Measurements from ENCODE around the gene SBF2. TPM values are rescaled to one million over a fixed set of nuclear protein-coding genes. Genes with fewer than 3 reads are reported as not detected.
"Not testable (repeated sequence)": the region's sequence is repeated elsewhere in the genome, so short reads cannot be mapped to it uniquely, and the experiment has no call there.

Gene SBF2
- total RNA-seq, 2 donors from 2014 or later: 33.3 to 42.5 TPM

GRCh38 chr11:9754010-9754471 is 540.0 kb downstream of the SBF2 start:
- Mint-ChIP-seq H3K9me3 (no peaks in the 10 kb centered on the region), H3K36me3 (ENCODE audit: low read depth) (peaks cover 3% of the 10 kb centered on the region), H3K27me3 (no peaks in the 10 kb centered on the region), H3K4me1 (peaks cover 10% of the 10 kb centered on the region), H3K27ac (peak overlapping the region; percentile 52), H3K4me3 (no peak overlapping the region)
- ATAC-seq (replicated peaks): no peak

- no peaks in the 10 kb centered on the region for H3K27me3 Mint-ChIP-seq
- peaks cover 8% of the 10 kb centered on the region for H3K4me1 Mint-ChIP-seq
- H3K4me3 Mint-ChIP-seq: peak overlapping the region; percentile 73
- no peaks in the 10 kb centered on the region for H3K9me3 Mint-ChIP-seq
- ATAC-seq (replicated peaks): peak; percentile 59
- H3K27ac Mint-ChIP-seq: peak overlapping the region; percentile 95
- no peaks in the 10 kb centered on the region for H3K36me3 Mint-ChIP-seq (ENCODE audit: low read depth)
Measured at GRCh38 chr11:9753021-9753420, 541.0 kb downstream of the SBF2 start.

GRCh38 chr11:9752091-9752490 is 541.9 kb downstream of the SBF2 start:
- peak; percentile 31 for ATAC-seq (replicated peaks)
- H3K4me3 Mint-ChIP-seq: no peak overlapping the region
- H3K27ac Mint-ChIP-seq: peak overlapping the region; percentile 48
- H3K9me3 Mint-ChIP-seq: no peaks in the 10 kb centered on the region
- no peaks in the 10 kb centered on the region for H3K27me3 Mint-ChIP-seq
- peaks cover 6% of the 10 kb centered on the region for H3K4me1 Mint-ChIP-seq
- H3K36me3 Mint-ChIP-seq (ENCODE audit: low read depth): no peaks in the 10 kb centered on the region

GRCh38 chr11:9750551-9750950 is 543.5 kb downstream of the SBF2 start:
- Mint-ChIP-seq H3K27me3 (no peaks in the 10 kb centered on the region), H3K9me3 (no peaks in the 10 kb centered on the region), H3K4me3 (no peak overlapping the region), H3K4me1 (peaks cover 5% of the 10 kb centered on the region), H3K36me3 (ENCODE audit: low read depth) (no peaks in the 10 kb centered on the region), H3K27ac (no peak overlapping the region)
- no peak for ATAC-seq (replicated peaks)

GRCh38 chr11:9748361-9748970 is 545.6 kb downstream of the SBF2 start:
- Mint-ChIP-seq H3K4me3 (no peak overlapping the region), H3K4me1 (peaks cover 5% of the 10 kb centered on the region), H3K27ac (peak overlapping the region; percentile 36), H3K36me3 (ENCODE audit: low read depth) (no peaks in the 10 kb centered on the region), H3K27me3 (no peaks in the 10 kb centered on the region), H3K9me3 (no peaks in the 10 kb centered on the region)
- peak; percentile 94 for ATAC-seq (replicated peaks)

GRCh38 chr11:9747828-9748227 is 546.2 kb downstream of the SBF2 start:
- no peaks in the 10 kb centered on the region for H3K9me3 Mint-ChIP-seq
- H3K4me1 Mint-ChIP-seq: no peaks in the 10 kb centered on the region
- no peaks in the 10 kb centered on the region for H3K27me3 Mint-ChIP-seq
- ATAC-seq (replicated peaks): no peak
- H3K4me3 Mint-ChIP-seq: no peak overlapping the region
- no peaks in the 10 kb centered on the region for H3K36me3 Mint-ChIP-seq (ENCODE audit: low read depth)
- peak overlapping the region; percentile 36 for H3K27ac Mint-ChIP-seq

GRCh38 chr11:9747229-9747628 is 546.8 kb downstream of the SBF2 start:
- no peaks in the 10 kb centered on the region for H3K4me1 Mint-ChIP-seq
- no peak overlapping the region for H3K27ac Mint-ChIP-seq
- H3K9me3 Mint-ChIP-seq: no peaks in the 10 kb centered on the region
- ATAC-seq (replicated peaks): no peak
- H3K27me3 Mint-ChIP-seq: no peaks in the 10 kb centered on the region
- H3K36me3 Mint-ChIP-seq (ENCODE audit: low read depth): no peaks in the 10 kb centered on the region
- H3K4me3 Mint-ChIP-seq: no peak overlapping the region

GRCh38 chr11:9745411-9746211 is 548.4 kb downstream of the SBF2 start:
- Mint-ChIP-seq H3K4me3 (no peak overlapping the region), H3K27me3 (no peaks in the 10 kb centered on the region), H3K36me3 (ENCODE audit: low read depth) (no peaks in the 10 kb centered on the region), H3K4me1 (no peaks in the 10 kb centered on the region), H3K27ac (no peak overlapping the region), H3K9me3 (no peaks in the 10 kb centered on the region)
- ATAC-seq (replicated peaks): no peak

GRCh38 chr11:9743512-9743911 is 550.5 kb downstream of the SBF2 start:
- not testable (repeated sequence) for H3K27ac Mint-ChIP-seq; H3K36me3 Mint-ChIP-seq (ENCODE audit: low read depth); H3K27me3 Mint-ChIP-seq; H3K4me1 Mint-ChIP-seq; ATAC-seq (replicated peaks); H3K4me3 Mint-ChIP-seq; H3K9me3 Mint-ChIP-seq

- ATAC-seq (replicated peaks): no peak
Measured at GRCh38 chr11:9741260-9741659, 552.8 kb downstream of the SBF2 start.

GRCh38 chr11:9740202-9740883 is 553.7 kb downstream of the SBF2 start:
- no peaks in the 10 kb centered on the region for H3K4me1 Mint-ChIP-seq
- H3K27ac Mint-ChIP-seq: peak overlapping the region; percentile 1
- peaks cover 8% of the 10 kb centered on the region for H3K9me3 Mint-ChIP-seq
- no peak for ATAC-seq (replicated peaks)
- no peak overlapping the region for H3K4me3 Mint-ChIP-seq
- no peaks in the 10 kb centered on the region for H3K27me3 Mint-ChIP-seq
- peaks cover 7% of the 10 kb centered on the region for H3K36me3 Mint-ChIP-seq (ENCODE audit: low read depth)

More at GRCh38 chr11:9741260-9741659, 552.8 kb downstream of the SBF2 start:
- no peaks in the 10 kb centered on the region for H3K36me3 Mint-ChIP-seq (ENCODE audit: low read depth)
- H3K27ac Mint-ChIP-seq: no peak overlapping the region
- H3K4me3 Mint-ChIP-seq: no peak overlapping the region
- no peaks in the 10 kb centered on the region for H3K27me3 Mint-ChIP-seq
- H3K4me1 Mint-ChIP-seq: no peaks in the 10 kb centered on the region
- H3K9me3 Mint-ChIP-seq: peaks cover 6% of the 10 kb centered on the region

- Mint-ChIP-seq H3K36me3 (ENCODE audit: low read depth) (peaks cover 10% of the 10 kb centered on the region), H3K4me1 (no peaks in the 10 kb centered on the region), H3K4me3 (no peak overlapping the region), H3K27ac (peak overlapping the region; percentile 71), H3K27me3 (no peaks in the 10 kb centered on the region), H3K9me3 (peaks cover 10% of the 10 kb centered on the region)
- ATAC-seq (replicated peaks): no peak
Measured at GRCh38 chr11:9739123-9739900, 554.7 kb downstream of the SBF2 start.

- H3K9me3 Mint-ChIP-seq: peaks cover 10% of the 10 kb centered on the region
- H3K27ac Mint-ChIP-seq: peak overlapping the region; percentile 71
- H3K4me3 Mint-ChIP-seq: no peak overlapping the region
- H3K4me1 Mint-ChIP-seq: no peaks in the 10 kb centered on the region
- ATAC-seq (replicated peaks): no peak
- peaks cover 10% of the 10 kb centered on the region for H3K36me3 Mint-ChIP-seq (ENCODE audit: low read depth)
- H3K27me3 Mint-ChIP-seq: no peaks in the 10 kb centered on the region
Measured at GRCh38 chr11:9738707-9739106, 555.3 kb downstream of the SBF2 start.

- no peak overlapping the region for H3K4me3 Mint-ChIP-seq
- H3K4me1 Mint-ChIP-seq: no peaks in the 10 kb centered on the region
- H3K27ac Mint-ChIP-seq: no peak overlapping the region
- H3K36me3 Mint-ChIP-seq (ENCODE audit: low read depth): peaks cover 10% of the 10 kb centered on the region
- ATAC-seq (replicated peaks): no peak
- no peaks in the 10 kb centered on the region for H3K27me3 Mint-ChIP-seq
- H3K9me3 Mint-ChIP-seq: peaks cover 10% of the 10 kb centered on the region
Measured at GRCh38 chr11:9738116-9738515, 555.9 kb downstream of the SBF2 start.
